NCI-H1436 treated with DMSO at 0.1 percent for 48 hours (cell line): Measurements from ENCODE around the gene LRRC45.

Source experiments
- DNase-seq: peaks from one replicate; lab custom pipeline; 2025; lab: John Stamatoyannopoulos, UW

LRRC45 gene

GRCh38 chr17:81994593-81995462, 28.3 kb upstream of the LRRC45 start:
- DNase-seq, result no peak

GRCh38 chr17:81995463-81996231, 27.5 kb upstream of the LRRC45 start:
- no peak for DNase-seq

GRCh38 chr17:81996232-81996756, 26.8 kb upstream of the LRRC45 start:
- no peak for DNase-seq

GRCh38 chr17:81996757-81997441, 26.2 kb upstream of the LRRC45 start:
- DNase-seq, result no peak

- no peak for DNase-seq
These were observed 24.9 kb upstream of the LRRC45 start for GRCh38 chr17:81998212-81998611.

GRCh38 chr17:81998691-81999438, 24.2 kb upstream of the LRRC45 start:
- DNase-seq, result no peak

GRCh38 chr17:81999587-81999975, 23.5 kb upstream of the LRRC45 start:
- no peak for DNase-seq

GRCh38 chr17:81999976-82000802, 22.9 kb upstream of the LRRC45 start:
- no peak for DNase-seq

- DNase-seq, result no peak
These were observed 22.1 kb upstream of the LRRC45 start for GRCh38 chr17:82000803-82001570.

- DNase-seq, result no peak
These were observed 21.5 kb upstream of the LRRC45 start for GRCh38 chr17:82001571-82002056.

GRCh38 chr17:82003411-82004381, 19.4 kb upstream of the LRRC45 start:
- no peak for DNase-seq

- no peak for DNase-seq
These were observed 18.3 kb upstream of the LRRC45 start for GRCh38 chr17:82004517-82005455.

GRCh38 chr17:82005701-82006348, 17.3 kb upstream of the LRRC45 start:
- DNase-seq, result no peak

GRCh38 chr17:82006468-82007227, 16.5 kb upstream of the LRRC45 start:
- DNase-seq, result no peak

- DNase-seq, result no peak
These were observed 15.9 kb upstream of the LRRC45 start for GRCh38 chr17:82007228-82007494.

GRCh38 chr17:82007495-82008257, 15.4 kb upstream of the LRRC45 start:
- no peak for DNase-seq
